ENCODE results near the gene SHISA7.

DNA sequence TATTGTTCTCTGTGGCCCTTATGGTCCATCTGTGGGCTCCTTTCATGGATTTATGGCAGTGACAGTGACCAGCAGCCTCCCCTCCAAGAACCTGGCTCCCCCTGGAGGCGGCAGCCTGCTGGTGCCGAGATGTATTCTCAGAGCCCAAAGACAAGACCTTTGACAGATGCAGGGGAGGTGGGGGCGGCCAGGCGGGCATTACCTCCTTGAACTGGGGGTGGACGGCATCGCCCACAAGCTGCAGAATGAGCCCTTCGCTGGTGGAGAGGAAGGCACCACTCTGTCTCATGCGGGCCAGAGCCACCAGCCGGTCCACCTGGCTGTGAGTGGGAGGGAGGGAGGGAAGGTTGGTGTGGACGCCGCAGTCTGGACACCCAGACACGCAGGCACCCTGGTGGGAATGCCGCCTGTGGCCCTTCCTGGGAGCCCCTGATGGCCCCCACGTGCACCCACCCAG is 11.7 kb upstream of the SHISA7 start:
- peak; percentile 80 for TF ChIP-seq CTCF (conservative IDR thresholded peaks at IDR 0.05; ENCODE audit: low read length)
- TF ChIP-seq EZH2phosphoT487 (IDR thresholded peaks at IDR 0.05; ENCODE audit: borderline replicate concordance, low read depth, low read length) = no peak
